Kidney (tissue), 14 donors: ENCODE results near the gene ANO1. TPM values are rescaled to one million over a fixed set of nuclear protein-coding genes. Genes with fewer than 3 reads are reported as not detected.

ENCODE experiments used
- DNase-seq, 5 donors: peaks; one replicate each; pipeline ENCODE4 v3.0.0-alpha.2; 2013 to 2020
- FAIRE-seq: peaks from 2 replicates; lab custom pipeline; 2012; peaks lifted over from hg19 to GRCh38; lab: Jason Lieb, UNC
- H3K27ac ChIP-seq, 2 donors: one replicate each; pipeline ENCODE4 v1.7.0; 2013; ENCODE audit warnings: low read depth in 2 of 2, low read length in 2 of 2, inconsistent platforms in 1 of 2
- H3K27me3 ChIP-seq: one replicate; pipeline ENCODE4 v1.7.1; 2013; ENCODE audit warnings: low read length, inconsistent platforms; ENCODE audit not compliant: control insufficient read depth, insufficient read depth
- H3K36me3 ChIP-seq, 3 donors: one replicate each; pipeline versions ENCODE4 v1.7.0 to v1.7.1; 2013; ENCODE audit warnings: low read length in 3 of 3, control low read depth in 1 of 3, inconsistent platforms in 1 of 3; ENCODE audit not compliant: insufficient read depth in 3 of 3, control insufficient read depth in 2 of 3
- H3K4me1 ChIP-seq, 3 donors: one replicate each; pipeline versions ENCODE4 v1.7.0 to v1.7.1; 2013; ENCODE audit warnings: low read length in 3 of 3, inconsistent platforms in 1 of 3, low read depth in 1 of 3; ENCODE audit not compliant: control insufficient read depth in 2 of 3, insufficient read depth in 2 of 3
- H3K4me3 ChIP-seq, 3 donors: one replicate each; pipeline versions ENCODE4 v1.7.0 to v1.8.1; 2013; ENCODE audit warnings: low read length in 3 of 3, control low read depth in 1 of 3, inconsistent platforms in 1 of 3
- H3K9ac ChIP-seq, 3 donors: one replicate each; pipeline versions ENCODE4 v1.7.0 to v1.7.1; 2013; ENCODE audit warnings: low read length in 3 of 3, control low read depth in 1 of 3, inconsistent platforms in 1 of 3
- H3K9me3 ChIP-seq, 3 donors: one replicate each; pipeline versions ENCODE4 v1.7.0 to v1.7.1; 2013; ENCODE audit warnings: low read length in 3 of 3, control low read depth in 1 of 3, inconsistent platforms in 1 of 3; ENCODE audit not compliant: control insufficient read depth in 2 of 3, insufficient read depth in 1 of 3
- CTCF ChIP-seq: IDR thresholded peaks from 3 replicates; pipeline ENCODE4 v1.5.1; 2012; ENCODE audit warnings: mild to moderate bottlenecking, moderate library complexity, borderline replicate concordance; ENCODE audit not compliant: insufficient read depth; ENCODE audit errors: extremely low read depth
- intact Hi-C: fragments of 100-400 bp; cut with DNase I; formaldehyde crosslinking; loops from one replicate; pipeline ENCODE4 v1.11.1; 2022
- polyA plus RNA-seq: library from polyadenylated mRNA; stranded (reverse); fragments of 350-450 nt; fragmentation: Illumina TruSeq; extraction: RNeasy Lipid Tissue Mini Kit (QIAGEN cat#74804); gene quantifications from one replicate; pipeline ENCODE4 v1.2.3, GENCODE V29; 2014; ENCODE audit warnings: low read depth, low replicate concordance; ENCODE audit not compliant: insufficient read depth
- total RNA-seq: library from RNA; stranded (reverse); fragmentation: NEBNext Ultra II Directional; extraction: Animal tissue kit (Norgen Biotek cat#: 25700); gene quantifications from one replicate; pipeline ENCODE4 v1.2.1, GENCODE V29; 2021
- donor health status: control.
- donor health status: control.
- donor health status: control.
- donor health status: control.
- donor health status: control.
- donor health status: DM: yes; HTN: yes; CAD: no.
- donor health status: Normal renal cell carcinoma (clear cell type).

ANO1 gene
- total and polyA plus RNA-seq, 2 donors from 2014 or later: 2.0 to 15.1 TPM

- no peak for FAIRE-seq
- Histone ChIP-seq H3K9me3 (peaks cover 0 to 10% (median 0%) of the 10 kb centered on the region in 3 donors), H3K4me1 (no peaks in the 10 kb centered on the region), H3K27me3 (no peaks in the 10 kb centered on the region), H3K9ac (no peak overlapping the region), H3K36me3 (no peaks in the 10 kb centered on the region), H3K4me3 (no peak overlapping the region), H3K27ac (no peak overlapping the region)
- DNase-seq: peak in 1 of 5 donors; percentile 2
- intact Hi-C loops: no loop called here
- no peak for TF ChIP-seq CTCF
Measured at GRCh38 chr11:70036971-70037882, 40.9 kb upstream of the ANO1 start.

DNA sequence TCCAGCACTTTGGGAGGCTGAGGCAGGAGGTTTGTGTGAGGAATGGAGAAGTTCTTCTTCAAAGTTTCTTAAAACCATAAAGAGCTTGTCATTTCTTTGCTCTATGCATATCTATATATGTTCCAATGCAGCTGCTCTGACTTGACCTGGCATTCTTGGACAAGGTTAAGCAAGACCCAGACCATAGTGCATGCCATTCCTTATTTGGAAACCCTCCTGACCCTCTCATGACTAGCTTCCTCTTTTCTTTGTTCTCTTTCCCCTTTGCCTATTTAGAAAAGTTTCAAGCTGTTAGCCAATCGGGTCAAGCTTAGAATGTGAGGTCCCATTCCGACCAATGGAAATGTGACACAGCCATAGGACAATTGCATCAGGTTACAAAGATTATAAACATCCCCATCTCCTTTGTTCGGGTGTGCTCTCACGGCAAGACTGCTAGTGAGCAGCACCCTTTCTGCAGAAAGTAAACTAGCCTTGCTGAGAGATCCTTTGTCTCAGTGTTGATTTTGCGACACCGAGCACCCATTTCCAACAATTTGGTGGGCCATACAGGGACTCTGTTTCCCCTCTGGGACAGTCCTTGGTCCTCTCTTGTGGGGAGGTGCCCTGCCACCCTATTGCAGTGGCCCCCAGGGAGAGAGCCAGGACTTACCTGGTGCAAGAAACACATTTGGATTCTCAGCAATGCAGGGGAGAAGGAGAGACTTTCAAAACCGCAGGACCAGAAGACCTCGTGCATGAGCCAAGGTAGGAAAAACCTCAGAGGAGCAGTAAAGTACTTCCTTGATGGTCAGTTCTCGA lies 39.9 kb upstream of the ANO1 start:
- Histone ChIP-seq H3K27ac (no peak overlapping the region), H3K9me3 (peaks cover 0 to 15% (median 3%) of the 10 kb centered on the region in 3 donors), H3K36me3 (no peaks in the 10 kb centered on the region), H3K4me3 (no peak overlapping the region), H3K9ac (no peak overlapping the region), H3K27me3 (no peaks in the 10 kb centered on the region), H3K4me1 (no peaks in the 10 kb centered on the region)
- FAIRE-seq: no peak
- TF ChIP-seq CTCF: no peak
- DNase-seq: peak in 1 of 5 donors; percentile 0
- intact Hi-C loops: no loop called here

- no peak overlapping the region for H3K4me3 ChIP-seq
- FAIRE-seq (no peak), DNase-seq (no peak)
- peaks cover 0 to 15% (median 3%) of the 10 kb centered on the region in 3 donors for H3K9me3 ChIP-seq
- TF ChIP-seq CTCF: no peak
- no peaks in the 10 kb centered on the region for H3K27me3 ChIP-seq
- intact Hi-C loops: no loop called here
- no peak overlapping the region for H3K9ac ChIP-seq
- H3K27ac ChIP-seq: no peak overlapping the region
- H3K4me1 ChIP-seq: no peaks in the 10 kb centered on the region
- H3K36me3 ChIP-seq: no peaks in the 10 kb centered on the region
Measured at GRCh38 chr11:70040452-70040851, 37.7 kb upstream of the ANO1 start.
